NCI-H82 (cell line): Measurements from ENCODE around the gene ZBTB17.
A peak's percentile ranks its signal among the peaks of the same experiment; 100 is the strongest.
"Not testable (repeated sequence)": the region's sequence is repeated elsewhere in the genome, so short reads cannot be mapped to it uniquely, and the experiment has no call there.

Experiments
- DNase-seq: peaks from one replicate; lab custom pipeline; 2025; lab: John Stamatoyannopoulos, UW

ZBTB17 gene

GRCh38 chr1:15975805-15976680, at the start of gene ZBTB17:
Gene ZBTB17 (minus strand): TSS chr1:15976101. CDS start chr1:15948495, 27,606 bp downstream.
- peak; percentile 97 for DNase-seq

- no peak for DNase-seq
Observed at GRCh38 chr1:16023050-16023653, 47.3 kb upstream of the ZBTB17 start.

DNA sequence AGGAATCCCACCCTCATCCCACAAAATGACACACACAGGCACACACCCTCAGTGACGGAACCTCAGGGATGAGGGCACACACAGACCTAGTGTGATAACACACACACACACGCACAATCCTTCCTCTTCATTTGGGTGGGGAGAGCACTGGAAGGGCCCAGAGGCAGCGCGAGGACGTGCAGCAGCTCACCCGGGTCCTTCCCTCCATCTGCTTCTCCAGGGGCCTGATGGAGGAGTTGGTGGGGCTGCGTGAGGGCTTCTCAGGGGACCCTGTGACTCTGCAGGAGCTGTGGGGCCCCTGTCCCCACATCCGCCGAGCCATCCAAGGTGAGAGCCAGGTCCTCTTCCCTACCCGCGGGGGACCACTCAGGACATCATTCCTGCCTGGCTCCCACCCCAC, 46.5 kb upstream of the ZBTB17 start:
- DNase-seq = no peak

DNA sequence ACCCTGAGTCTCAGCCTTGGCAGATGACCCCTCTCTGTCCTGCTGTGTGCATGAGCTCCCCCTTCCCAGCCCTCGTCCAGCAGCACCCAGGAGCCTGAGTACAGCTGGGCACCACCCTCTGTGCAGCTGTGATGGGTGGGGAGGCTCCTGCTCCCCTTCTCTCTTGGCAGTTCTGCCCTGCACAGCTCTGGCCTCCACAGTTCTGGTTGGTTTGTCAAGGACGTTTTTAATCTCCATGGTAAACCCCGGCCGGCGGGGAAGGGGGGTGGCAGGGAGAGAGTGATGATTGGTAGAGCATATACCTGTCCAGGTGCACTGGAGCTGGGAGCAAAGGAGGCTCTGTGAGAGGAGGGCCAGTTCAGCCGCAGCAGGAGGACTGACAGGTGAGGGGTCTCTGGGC, 45.8 kb upstream of the ZBTB17 start, which contains the start of gene CLCNKA:
TSS of gene CLCNKA (plus strand) at position 356 of the 400 bp plus-strand sequence. CDS start 584 bp downstream, outside the sequence.
- no peak for DNase-seq

DNA sequence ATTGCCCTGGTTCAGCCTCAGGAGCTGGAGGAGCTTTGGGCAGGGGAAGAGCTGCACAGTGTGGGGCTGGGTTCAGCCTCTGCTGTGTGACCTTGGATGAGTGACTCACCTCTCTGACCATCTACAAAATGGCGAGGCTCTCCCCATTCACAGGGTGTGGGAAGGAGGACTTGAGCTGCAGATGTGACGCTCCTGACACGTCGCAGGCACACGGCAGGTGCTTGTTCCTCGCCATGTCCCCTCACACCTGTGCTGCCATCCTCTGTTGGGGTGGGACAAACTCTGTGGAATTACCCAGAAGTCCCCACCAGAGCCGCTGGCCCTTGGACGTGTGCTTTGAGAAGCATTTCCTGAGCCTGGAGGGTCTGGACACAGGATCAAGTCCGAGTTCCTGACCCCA, 45.0 kb upstream of the ZBTB17 start:
- DNase-seq = not testable (repeated sequence)

- no peak for DNase-seq
Observed at GRCh38 chr1:16020325-16020724, 44.4 kb upstream of the ZBTB17 start.

GRCh38 chr1:16019644-16020277, 43.9 kb upstream of the ZBTB17 start:
- DNase-seq = no peak

GRCh38 chr1:16018749-16019643, 43.1 kb upstream of the ZBTB17 start:
- DNase-seq = no peak

DNA sequence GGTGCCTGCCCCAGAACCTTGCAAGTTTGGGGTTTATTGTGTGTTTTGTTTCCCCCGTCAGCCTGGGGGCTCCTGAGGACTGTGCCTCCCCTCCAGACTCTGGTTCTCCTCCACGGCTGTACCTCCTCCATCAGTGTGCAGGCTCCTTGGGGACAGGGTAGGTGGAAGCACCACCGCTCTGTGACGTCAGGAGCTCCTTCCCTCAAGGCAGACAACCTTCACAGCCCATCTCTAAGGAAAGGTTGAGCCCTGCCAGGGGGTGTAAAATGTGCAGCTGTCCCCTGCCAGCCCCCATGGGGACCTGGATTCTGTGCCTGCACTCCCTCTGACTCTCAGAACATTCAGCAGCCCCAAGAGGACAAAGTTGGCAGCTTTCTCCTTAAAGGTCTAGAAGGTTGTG, 42.4 kb upstream of the ZBTB17 start:
- no peak for DNase-seq

DNA sequence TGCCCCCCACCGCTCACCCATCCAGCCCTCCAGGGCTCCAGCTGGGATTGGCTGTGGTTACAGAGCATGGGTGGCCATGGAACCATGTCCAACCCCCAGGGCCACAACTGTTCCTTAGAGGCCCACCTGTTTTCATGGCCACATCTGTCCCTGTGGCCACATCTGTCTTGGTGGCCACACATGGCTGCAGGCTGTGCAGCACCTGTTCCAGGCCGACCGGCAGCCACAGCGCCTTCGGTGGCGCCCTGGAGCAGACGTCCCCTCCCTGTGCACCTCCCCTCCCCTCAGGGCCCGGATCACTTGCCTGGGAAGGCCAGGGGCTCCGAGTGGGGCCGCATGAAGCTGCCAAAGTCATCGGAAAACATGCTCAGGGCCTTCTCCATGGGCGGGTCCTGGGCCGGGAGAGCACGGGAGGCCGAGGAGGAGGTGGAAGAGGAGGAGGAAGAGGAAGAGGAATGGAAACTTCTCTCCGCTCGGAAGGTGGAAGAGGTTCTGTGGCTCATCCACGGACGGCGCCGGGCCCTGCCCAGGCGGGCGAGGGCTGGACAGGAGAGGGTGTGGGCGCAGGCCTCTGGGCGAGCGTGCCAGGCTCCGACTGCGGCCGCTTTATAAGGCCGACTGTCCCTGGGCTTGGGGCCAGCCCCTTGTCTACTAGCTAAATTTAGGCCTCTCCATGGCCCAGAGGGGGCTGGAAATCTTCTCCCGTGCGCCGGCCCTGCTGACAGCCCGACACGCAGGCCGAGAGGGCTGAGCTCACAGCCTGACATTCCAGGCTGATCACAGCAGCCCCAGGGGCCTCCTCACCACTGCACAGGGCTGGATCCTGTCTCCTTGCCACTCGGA, 41.8 kb upstream of the ZBTB17 start, which contains the start of gene HSPB7:
TSS of gene HSPB7 (minus strand) at position 583 of the 843 bp plus-strand sequence. CDS start at position 503, 80 bp downstream.
- DNase-seq = no peak

- no peak for DNase-seq
Observed at GRCh38 chr1:16017076-16017460, 41.2 kb upstream of the ZBTB17 start.

DNA sequence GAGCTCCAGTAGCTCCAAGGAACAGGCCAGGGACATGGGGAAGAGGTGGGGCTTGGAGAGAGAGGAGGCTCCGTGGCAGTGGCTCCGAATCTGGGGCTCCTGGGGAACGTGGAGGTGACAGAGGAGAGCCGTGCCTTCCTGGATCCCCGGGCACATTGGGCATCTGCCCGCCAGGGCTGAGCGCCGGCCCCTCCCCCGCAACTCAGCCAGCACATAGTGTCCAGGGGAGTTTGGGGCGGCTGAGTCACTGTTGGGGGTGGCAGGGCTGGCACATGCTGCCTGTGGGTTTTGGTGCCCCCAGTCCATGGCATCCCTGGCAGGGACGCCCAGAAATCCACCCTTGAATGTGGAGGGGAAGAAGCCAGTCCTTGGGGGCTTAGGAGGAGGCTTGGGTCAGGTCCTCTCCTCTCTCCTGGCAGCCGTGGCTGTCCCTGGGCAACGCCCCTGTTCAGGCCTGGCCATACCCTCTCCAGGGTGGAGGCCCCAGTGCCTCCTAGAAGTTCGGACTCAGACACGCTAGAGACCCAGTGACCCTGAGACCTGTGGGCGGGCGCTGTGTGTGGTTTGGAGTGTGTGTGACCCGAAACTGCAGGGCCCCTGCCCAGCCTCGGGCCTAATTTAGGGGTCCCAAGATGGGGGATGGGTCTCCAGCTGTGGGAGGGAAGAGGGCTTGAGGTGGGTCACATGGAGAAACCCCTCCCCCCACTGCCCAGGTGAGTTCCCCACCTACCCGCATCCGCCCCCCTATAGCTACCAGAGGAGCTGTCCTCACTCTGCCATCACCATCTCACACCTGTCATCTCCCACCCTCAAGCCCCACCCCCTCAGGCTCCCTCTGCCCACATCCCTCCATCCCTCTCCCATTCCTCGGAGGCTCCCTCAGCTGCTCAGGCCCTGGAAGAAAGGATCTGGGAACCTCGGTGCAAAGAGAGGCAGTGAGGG, 40.3 kb upstream of the ZBTB17 start:
- DNase-seq = no peak

- DNase-seq = no peak
Observed at GRCh38 chr1:16015491-16015890, 39.6 kb upstream of the ZBTB17 start.

GRCh38 chr1:16014509-16015482, 38.9 kb upstream of the ZBTB17 start:
- DNase-seq = no peak

GRCh38 chr1:16013908-16014258, 38.0 kb upstream of the ZBTB17 start:
- no peak for DNase-seq

GRCh38 chr1:16013220-16013907, 37.5 kb upstream of the ZBTB17 start:
- DNase-seq = peak; percentile 34

GRCh38 chr1:16012590-16013219, 36.8 kb upstream of the ZBTB17 start:
- peak; percentile 46 for DNase-seq
